Natural killer cell (primary cell): Measurements from ENCODE around the gene MELK. TPM values are rescaled to one million over a fixed set of nuclear protein-coding genes. Genes with fewer than 3 reads are reported as not detected.

ENCODE experiments used
- ATAC-seq, 3 donors: fragments of 150-1000 bp in 2 of 3; fragments of 200-7000 bp in 1 of 3; cut with Tn5 transposase; 1 replicate in 1 of 3; 2 replicates in 2 of 3; pipeline ENCODE4 v1.10.0; 2021; ENCODE audit warnings: mild to moderate bottlenecking in 2 of 3, moderate library complexity in 2 of 3
- DNase-seq, 2 donors: peaks; one replicate each; pipeline versions ENCODE4 v3.0.0 to v3.0.0-alpha.2; 2013 to 2021; ENCODE audit warnings: mixed read lengths in 1 of 2
- H3K27ac ChIP-seq: one replicate; pipeline ENCODE4 v1.5.1; 2013; ENCODE audit warnings: mild to moderate bottlenecking, low read length
- H3K27me3 ChIP-seq: one replicate; pipeline ENCODE4 v1.6.1; 2013; ENCODE audit warnings: low read length; ENCODE audit not compliant: control insufficient read depth, insufficient read depth
- H3K36me3 ChIP-seq: one replicate; pipeline ENCODE4 v1.6.1; 2013; ENCODE audit warnings: low read length; ENCODE audit not compliant: control insufficient read depth, insufficient read depth
- H3K4me1 ChIP-seq: one replicate; pipeline ENCODE4 v1.6.1; 2013; ENCODE audit warnings: low read length; ENCODE audit not compliant: control insufficient read depth, insufficient read depth
- H3K4me3 ChIP-seq: one replicate; pipeline ENCODE4 v1.5.1; 2013; ENCODE audit warnings: low read length
- H3K9me3 ChIP-seq: one replicate; pipeline ENCODE4 v1.6.1; 2013; ENCODE audit warnings: low read length; ENCODE audit not compliant: control insufficient read depth, insufficient read depth
- H3K27ac Mint-ChIP-seq, 2 donors: one replicate each; pipeline ENCODE4 v1.8.0; 2022; ENCODE audit warnings: mild to moderate bottlenecking in 2 of 2, mixed read lengths in 2 of 2, moderate library complexity in 1 of 2
- H3K27me3 Mint-ChIP-seq, 2 donors: one replicate each; pipeline ENCODE4 v1.8.0; 2022; ENCODE audit warnings: low read depth in 2 of 2, mixed read lengths in 2 of 2
- H3K36me3 Mint-ChIP-seq: one replicate; pipeline ENCODE4 v1.8.0; 2022; ENCODE audit warnings: mixed read lengths
- H3K4me1 Mint-ChIP-seq, 2 donors: one replicate each; pipeline ENCODE4 v1.8.0; 2022; ENCODE audit warnings: mixed read lengths in 2 of 2
- H3K4me3 Mint-ChIP-seq: one replicate; pipeline ENCODE4 v1.8.0; 2022; ENCODE audit warnings: mild to moderate bottlenecking, moderate library complexity, mixed read lengths
- H3K9me3 Mint-ChIP-seq, 2 donors: one replicate each; pipeline ENCODE4 v1.8.0; 2022; ENCODE audit warnings: mixed read lengths in 2 of 2
- CTCF ChIP-seq: fragments of 200-600 bp; IDR thresholded peaks from one replicate; pipeline ENCODE4 v1.8.0; 2022; ENCODE audit warnings: antibody characterized with exemption
- WGBS: methylation state at CpG from one replicate; pipeline ENCODE4 v1.1.7; 2013; ENCODE audit warnings: missing lambda C conversion rate; ENCODE audit not compliant: insufficient coverage; 5-methylcytosine and 5-hydroxymethylcytosine counted together
- intact Hi-C: fragments of 100-400 bp; cut with micrococcal nuclease; formaldehyde crosslinking; loops from one replicate; pipeline ENCODE4 v1.14.2; 2022
- total RNA-seq, 4 donors: library from RNA; stranded (reverse); fragments of 120-200 nt in 1 of 4; gene quantifications; one replicate each; pipeline versions ENCODE4 v1.2.3 to v1.2.4, GENCODE V29; 2013 to 2022

Gene MELK
- total RNA-seq, 3 donors from 2014 or later (not counting 1 experiment from before 2014, with no cell fraction given), result 1.3 to 1.6 (median 1.5) TPM

GRCh38 chr9:36690412-36691168 is 117.9 kb downstream of the MELK start:
- DNase-seq, result no peak
- Mint-ChIP-seq H3K4me3 (no peak overlapping the region), H3K36me3 (no peaks in the 10 kb centered on the region), H3K9me3 (no peaks in the 10 kb centered on the region), H3K27ac (no peak overlapping the region), H3K27me3 (peaks cover 11 to 22% of the 10 kb centered on the region in 2 donors), H3K4me1 (no peaks in the 10 kb centered on the region)
- H3K4me1 ChIP-seq, result no peaks in the 10 kb centered on the region
- H3K27ac ChIP-seq, result no peak overlapping the region
- ATAC-seq, result no peak
- no peak for TF ChIP-seq CTCF
- 78% methylated on average over 1 of the region's 1 CpG for WGBS
- H3K36me3 ChIP-seq, result no peaks in the 10 kb centered on the region
- H3K9me3 ChIP-seq, result no peaks in the 10 kb centered on the region
- H3K4me3 ChIP-seq, result no peak overlapping the region
- H3K27me3 ChIP-seq, result no peaks in the 10 kb centered on the region
- intact Hi-C loops, result no loop called here

- H3K4me3 ChIP-seq, result no peak overlapping the region
- Mint-ChIP-seq H3K27ac (no peak overlapping the region), H3K4me3 (no peak overlapping the region), H3K4me1 (no peaks in the 10 kb centered on the region), H3K36me3 (no peaks in the 10 kb centered on the region), H3K9me3 (no peaks in the 10 kb centered on the region), H3K27me3 (peaks cover 11 to 22% of the 10 kb centered on the region in 2 donors)
- no peaks in the 10 kb centered on the region for H3K4me1 ChIP-seq
- H3K27ac ChIP-seq, result no peak overlapping the region
- DNase-seq (no peak), ATAC-seq (no peak)
- no peak for TF ChIP-seq CTCF
- H3K9me3 ChIP-seq, result no peaks in the 10 kb centered on the region
- no peaks in the 10 kb centered on the region for H3K27me3 ChIP-seq
- H3K36me3 ChIP-seq, result no peaks in the 10 kb centered on the region
- intact Hi-C loops, result no loop called here
Observed at GRCh38 chr9:36691671-36692070, 119.0 kb downstream of the MELK start.

- H3K36me3 ChIP-seq, result no peaks in the 10 kb centered on the region
- no peak overlapping the region for H3K4me3 ChIP-seq
- ATAC-seq, result no peak
- H3K27me3 ChIP-seq, result no peaks in the 10 kb centered on the region
- 70% methylated on average over 3 of the region's 3 CpGs for WGBS
- no peak overlapping the region for H3K27ac Mint-ChIP-seq
- no peak overlapping the region for H3K27ac ChIP-seq
- peaks cover 16 to 29% of the 10 kb centered on the region in 2 donors for H3K27me3 Mint-ChIP-seq
- no peaks in the 10 kb centered on the region for H3K36me3 Mint-ChIP-seq
- H3K9me3 ChIP-seq, result peaks cover 9% of the 10 kb centered on the region
- no peak overlapping the region for H3K4me3 Mint-ChIP-seq
- intact Hi-C loops, result no loop called here
- TF ChIP-seq CTCF, result no peak
- peaks cover 0 to 4% of the 10 kb centered on the region in 2 donors for H3K9me3 Mint-ChIP-seq
- no peaks in the 10 kb centered on the region for H3K4me1 Mint-ChIP-seq
- DNase-seq, result no peak
- H3K4me1 ChIP-seq, result no peaks in the 10 kb centered on the region
Observed at GRCh38 chr9:36698984-36699383, 126.3 kb downstream of the MELK start.

- intact Hi-C loops, result no loop called here
- Mint-ChIP-seq H3K9me3 (peaks cover 0 to 4% of the 10 kb centered on the region in 2 donors), H3K27ac (no peak overlapping the region), H3K27me3 (peaks cover 30 to 40% of the 10 kb centered on the region in 2 donors), H3K36me3 (no peaks in the 10 kb centered on the region), H3K4me3 (no peak overlapping the region), H3K4me1 (no peaks in the 10 kb centered on the region)
- TF ChIP-seq CTCF, result no peak
- no peaks in the 10 kb centered on the region for H3K4me1 ChIP-seq
- DNase-seq, result no peak
- no peaks in the 10 kb centered on the region for H3K27me3 ChIP-seq
- no peak overlapping the region for H3K4me3 ChIP-seq
- H3K36me3 ChIP-seq, result no peaks in the 10 kb centered on the region
- peaks cover under 1% of the 10 kb centered on the region for H3K9me3 ChIP-seq
- no peak for ATAC-seq
- no peak overlapping the region for H3K27ac ChIP-seq
Observed at GRCh38 chr9:36704148-36704547, 131.5 kb downstream of the MELK start.
